Measurements from ENCODE around the gene FCRL4. TPM values are rescaled to one million over a fixed set of nuclear protein-coding genes. Genes with fewer than 3 reads are reported as not detected.
A peak's percentile ranks its signal among the peaks of the same experiment; 100 is the strongest.
"Not testable (repeated sequence)": the region's sequence is repeated elsewhere in the genome, so short reads cannot be mapped to it uniquely, and the experiment has no call there.

Gene FCRL4
- total and polyA plus RNA-seq, 3 experiments from 2014 or later: not detected

GRCh38 chr1:157548081-157548480 is 49.8 kb downstream of the FCRL4 start:
- H3K36me3 Mint-ChIP-seq; H3K4me1 Mint-ChIP-seq; POLR2A ChIA-PET; H3K4me1 ChIP-seq (ENCODE audit: insufficient read depth, low read length); H3K27ac ChIP-seq (ENCODE audit: low read depth, low read length); H3K9me3 Mint-ChIP-seq; CTCF ChIA-PET; H3K27ac Mint-ChIP-seq; H3K36me3 ChIP-seq (ENCODE audit: insufficient read depth, low read length); H3K9me3 ChIP-seq (ENCODE audit: low read length); DNase-seq; H3K4me3 Mint-ChIP-seq; H3K27me3 ChIP-seq (ENCODE audit: insufficient read depth, low read length, poor library complexity, severe bottlenecking); H3K4me3 ChIP-seq (ENCODE audit: low read length): not testable (repeated sequence)
- H3K27me3 Mint-ChIP-seq: peaks cover 6 to 28% of the 10 kb centered on the region in 2 donors

GRCh38 chr1:157542676-157543075 is 55.2 kb downstream of the FCRL4 start:
- H3K9me3 Mint-ChIP-seq: peaks cover 0 to 2% (median 0%) of the 10 kb centered on the region in 5 donors
- H3K4me1 Mint-ChIP-seq: no peaks in the 10 kb centered on the region
- no peaks in the 10 kb centered on the region for H3K36me3 Mint-ChIP-seq
- no peak overlapping the region for H3K4me3 Mint-ChIP-seq
- Histone ChIP-seq H3K27ac (ENCODE audit: low read depth, low read length) (no peak overlapping the region), H3K27me3 (ENCODE audit: insufficient read depth, low read length, poor library complexity, severe bottlenecking) (no peaks in the 10 kb centered on the region), H3K9me3 (ENCODE audit: low read length) (no peaks in the 10 kb centered on the region), H3K4me3 (ENCODE audit: low read length) (no peak overlapping the region), H3K4me1 (ENCODE audit: insufficient read depth, low read length) (no peaks in the 10 kb centered on the region), H3K36me3 (ENCODE audit: insufficient read depth, low read length) (no peaks in the 10 kb centered on the region)
- no peak overlapping the region for H3K27ac Mint-ChIP-seq
- no peak for DNase-seq
- H3K27me3 Mint-ChIP-seq: peaks cover 12 to 35% of the 10 kb centered on the region in 2 donors
- POLR2A ChIA-PET: no interaction called here
- CTCF ChIA-PET: no interaction called here

GRCh38 chr1:157540852-157541251 is 57.0 kb downstream of the FCRL4 start:
- Mint-ChIP-seq H3K4me1 (no peaks in the 10 kb centered on the region), H3K27me3 (peaks cover 12 to 31% of the 10 kb centered on the region in 2 donors), H3K27ac (no peak overlapping the region), H3K9me3 (peaks cover 0 to 2% (median 0%) of the 10 kb centered on the region in 5 donors), H3K36me3 (no peaks in the 10 kb centered on the region), H3K4me3 (no peak overlapping the region)
- H3K27me3 ChIP-seq (ENCODE audit: insufficient read depth, low read length, poor library complexity, severe bottlenecking): no peaks in the 10 kb centered on the region
- H3K4me3 ChIP-seq (ENCODE audit: low read length): no peak overlapping the region
- H3K27ac ChIP-seq (ENCODE audit: low read depth, low read length): no peak overlapping the region
- DNase-seq: no peak
- H3K4me1 ChIP-seq (ENCODE audit: insufficient read depth, low read length): no peaks in the 10 kb centered on the region
- no peaks in the 10 kb centered on the region for H3K36me3 ChIP-seq (ENCODE audit: insufficient read depth, low read length)
- H3K9me3 ChIP-seq (ENCODE audit: low read length): no peaks in the 10 kb centered on the region
- ChIA-PET POLR2A (no interaction called here), CTCF (no interaction called here)

DNA sequence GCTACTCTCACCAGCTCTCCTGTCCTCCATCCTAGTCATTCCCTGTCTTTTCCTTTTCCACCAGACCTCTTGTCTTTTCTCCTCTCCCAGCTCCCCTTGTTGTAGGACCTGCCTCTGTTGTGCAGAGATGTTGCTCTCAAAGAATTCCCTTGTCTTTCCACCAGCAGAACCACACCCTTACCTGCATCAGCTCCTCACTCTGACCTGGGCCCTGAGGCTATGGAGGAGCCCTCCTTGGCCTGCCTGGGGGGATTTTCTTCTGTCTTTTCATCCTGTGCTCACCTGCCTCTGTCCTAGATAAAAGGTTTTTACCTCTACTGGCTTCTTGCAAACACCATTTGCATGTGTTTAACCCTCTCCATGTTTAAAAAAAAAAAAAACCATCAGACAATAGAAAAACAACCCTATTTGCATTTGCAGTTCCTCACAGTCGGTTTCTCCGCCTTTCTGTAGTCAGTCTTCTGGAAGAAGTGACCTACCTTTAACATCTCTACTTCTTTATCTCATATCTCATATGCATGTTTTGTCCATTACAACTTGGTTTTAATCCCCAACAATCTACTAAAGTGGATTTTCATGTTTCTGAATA is 57.6 kb downstream of the FCRL4 start:
- Mint-ChIP-seq H3K4me1 (no peaks in the 10 kb centered on the region), H3K9me3 (peaks cover 0 to 2% (median 0%) of the 10 kb centered on the region in 5 donors), H3K27me3 (peaks cover 12 to 29% of the 10 kb centered on the region in 2 donors), H3K36me3 (no peaks in the 10 kb centered on the region), H3K4me3 (no peak overlapping the region), H3K27ac (no peak overlapping the region)
- no peaks in the 10 kb centered on the region for H3K4me1 ChIP-seq (ENCODE audit: insufficient read depth, low read length)
- ChIA-PET CTCF (no interaction called here), POLR2A (no interaction called here)
- H3K27ac ChIP-seq (ENCODE audit: low read depth, low read length): no peak overlapping the region
- no peaks in the 10 kb centered on the region for H3K9me3 ChIP-seq (ENCODE audit: low read length)
- no peak for DNase-seq
- no peaks in the 10 kb centered on the region for H3K36me3 ChIP-seq (ENCODE audit: insufficient read depth, low read length)
- H3K4me3 ChIP-seq (ENCODE audit: low read length): no peak overlapping the region
- H3K27me3 ChIP-seq (ENCODE audit: insufficient read depth, low read length, poor library complexity, severe bottlenecking): no peaks in the 10 kb centered on the region

GRCh38 chr1:157539568-157539967 is 58.3 kb downstream of the FCRL4 start:
- ChIA-PET POLR2A (no interaction called here), CTCF (no interaction called here)

GRCh38 chr1:157532569-157532968 is 65.3 kb downstream of the FCRL4 start:
- H3K4me3 Mint-ChIP-seq: no peak overlapping the region
- peaks cover 7 to 27% of the 10 kb centered on the region in 2 donors for H3K27me3 Mint-ChIP-seq
- CTCF ChIA-PET: no interaction called here
- Histone ChIP-seq H3K9me3 (ENCODE audit: low read length) (no peaks in the 10 kb centered on the region), H3K4me1 (ENCODE audit: insufficient read depth, low read length) (no peaks in the 10 kb centered on the region), H3K27me3 (ENCODE audit: insufficient read depth, low read length, poor library complexity, severe bottlenecking) (no peaks in the 10 kb centered on the region), H3K27ac (ENCODE audit: low read depth, low read length) (no peak overlapping the region), H3K36me3 (ENCODE audit: insufficient read depth, low read length) (no peaks in the 10 kb centered on the region), H3K4me3 (ENCODE audit: low read length) (no peak overlapping the region)
- POLR2A ChIA-PET: no interaction called here
- H3K27ac Mint-ChIP-seq: no peak overlapping the region
- no peaks in the 10 kb centered on the region for H3K36me3 Mint-ChIP-seq
- H3K4me1 Mint-ChIP-seq: no peaks in the 10 kb centered on the region
- DNase-seq: no peak
- no peaks in the 10 kb centered on the region for H3K9me3 Mint-ChIP-seq

More at GRCh38 chr1:157539568-157539967, 58.3 kb downstream of the FCRL4 start:
- H3K27ac ChIP-seq (ENCODE audit: low read depth, low read length): no peak overlapping the region
- Mint-ChIP-seq H3K27me3 (peaks cover 12 to 26% of the 10 kb centered on the region in 2 donors), H3K9me3 (peaks cover 0 to 2% (median 0%) of the 10 kb centered on the region in 5 donors), H3K27ac (no peak overlapping the region), H3K36me3 (no peaks in the 10 kb centered on the region), H3K4me3 (no peak overlapping the region), H3K4me1 (no peaks in the 10 kb centered on the region)
- H3K4me3 ChIP-seq (ENCODE audit: low read length): no peak overlapping the region
- H3K4me1 ChIP-seq (ENCODE audit: insufficient read depth, low read length): no peaks in the 10 kb centered on the region
- H3K27me3 ChIP-seq (ENCODE audit: insufficient read depth, low read length, poor library complexity, severe bottlenecking): no peaks in the 10 kb centered on the region
- no peaks in the 10 kb centered on the region for H3K36me3 ChIP-seq (ENCODE audit: insufficient read depth, low read length)
- no peak for DNase-seq
- H3K9me3 ChIP-seq (ENCODE audit: low read length): no peaks in the 10 kb centered on the region

DNA sequence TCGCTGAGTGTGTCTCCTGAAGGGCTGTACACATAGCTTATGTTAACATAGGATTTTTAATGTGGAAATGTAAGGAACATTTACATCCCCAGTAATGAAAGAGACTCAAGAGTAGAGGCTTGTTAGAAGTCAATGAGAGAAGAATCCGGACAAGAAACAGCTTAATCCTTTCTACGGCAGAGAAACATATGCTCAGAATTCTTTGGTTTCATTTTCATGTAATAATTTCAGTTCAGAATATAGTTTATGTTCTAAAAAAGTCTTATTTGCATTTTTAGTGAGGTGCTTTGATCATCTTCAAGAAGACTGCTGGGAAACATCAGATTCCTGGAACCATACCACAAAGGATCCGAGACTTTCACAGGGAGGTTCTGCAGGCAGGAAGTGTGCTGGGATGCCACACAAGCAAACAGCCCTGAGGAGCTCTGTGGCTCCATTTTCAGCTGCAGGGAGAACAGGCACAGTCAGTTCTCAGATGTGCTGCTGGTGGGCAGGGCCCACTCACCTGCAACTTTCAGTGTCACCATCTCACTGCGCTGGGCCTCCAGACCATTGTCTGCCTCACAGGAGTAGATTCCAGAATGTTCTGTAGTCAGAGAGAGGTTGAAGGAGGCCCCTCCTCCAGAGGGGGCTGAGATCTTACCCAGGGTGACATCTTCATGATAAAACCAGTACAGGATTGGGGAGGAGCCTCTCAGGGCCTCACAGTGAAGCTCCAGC is 74.0 kb downstream of the FCRL4 start:
- peaks cover 5 to 6% of the 10 kb centered on the region in 2 donors for H3K27me3 Mint-ChIP-seq
- H3K36me3 Mint-ChIP-seq: no peaks in the 10 kb centered on the region
- CTCF ChIA-PET: no interaction called here

More for the DNA sequence above, 74.0 kb downstream of the FCRL4 start:
- no peak overlapping the region for H3K4me3 ChIP-seq (ENCODE audit: low read length)
- POLR2A ChIA-PET: no interaction called here
- Mint-ChIP-seq H3K4me1 (peaks cover 0 to 2% (median 0%) of the 10 kb centered on the region in 3 donors), H3K9me3 (no peaks in the 10 kb centered on the region), H3K27ac (no peak overlapping the region), H3K4me3 (peak overlapping the region in 1 of 7 donors; percentile 14)
- no peak for DNase-seq
- H3K27me3 ChIP-seq (ENCODE audit: insufficient read depth, low read length, poor library complexity, severe bottlenecking): no peaks in the 10 kb centered on the region
- H3K4me1 ChIP-seq (ENCODE audit: insufficient read depth, low read length): no peaks in the 10 kb centered on the region
- no peaks in the 10 kb centered on the region for H3K9me3 ChIP-seq (ENCODE audit: low read length)
- no peak overlapping the region for H3K27ac ChIP-seq (ENCODE audit: low read depth, low read length)
- no peaks in the 10 kb centered on the region for H3K36me3 ChIP-seq (ENCODE audit: insufficient read depth, low read length)

Data from CD8-positive, alpha-beta memory T cell (primary cell).